OCI-LY7 (cell line): Measurements from ENCODE around the gene PLSCR2. TPM values are rescaled to one million over a fixed set of nuclear protein-coding genes. Genes with fewer than 3 reads are reported as not detected.
"Not testable (repeated sequence)": the region's sequence is repeated elsewhere in the genome, so short reads cannot be mapped to it uniquely, and the experiment has no call there.

Experiments
- BruUV-seq: library from RNA; stranded (reverse); fragments of 400-500 nt; replicated peaks from 2 replicates; lab custom pipeline; 2021; lab: Mats Ljungman, UMichigan
- CTCF ChIA-PET: fragments of 300-600 bp; sonication (Branson Sonifier 250); formaldehyde crosslinking; loops from one replicate; lab custom pipeline; 2022; ENCODE audit warnings: antibody characterized with exemption; ENCODE audit not compliant: unreplicated experiment; lab: Charles Lee
- POLR2A ChIA-PET: fragments of 300-600 bp; sonication (Branson Sonifier 250); formaldehyde crosslinking; loops from one replicate; lab custom pipeline; 2022; ENCODE audit warnings: antibody characterized with exemption; lab: Charles Lee
- DNase-seq: peaks from one replicate; pipeline ENCODE4 v3.0.0-alpha.2; 2015; ENCODE audit warnings: low spot score
- H2AFZ ChIP-seq: fragments of 200-600 bp; sonication (generic), shearing (Covaris generic); 2 replicates; pipeline ENCODE4 v1.6.1; 2014; ENCODE audit warnings: mild to moderate bottlenecking, antibody characterized with exemption, low read length, moderate library complexity
- H3K27ac ChIP-seq: fragments of 200-600 bp; sonication (generic); 2 replicates; pipeline ENCODE4 v1.5.1; 2014; ENCODE audit warnings: mixed run types, low read depth, mild to moderate bottlenecking, moderate library complexity, low read length, inconsistent platforms; ENCODE audit not compliant: poor library complexity, severe bottlenecking
- H3K36me3 ChIP-seq: fragments of 200-600 bp; sonication (generic); 2 replicates; pipeline ENCODE4 v1.6.1; 2014; ENCODE audit warnings: mild to moderate bottlenecking, antibody characterized with exemption, low read length, moderate library complexity, mixed read lengths; ENCODE audit not compliant: insufficient read depth
- H3K4me1 ChIP-seq: fragments of 200-600 bp; sonication (generic); 2 replicates; pipeline ENCODE4 v1.5.1; 2014; ENCODE audit warnings: mild to moderate bottlenecking, low read length; ENCODE audit not compliant: insufficient read depth, poor library complexity, severe bottlenecking
- H3K4me2 ChIP-seq: fragments of 200-600 bp; sonication (generic); 2 replicates; pipeline ENCODE4 v1.6.1; 2014; ENCODE audit warnings: mild to moderate bottlenecking, low read length
- H3K4me3 ChIP-seq: fragments of 200-600 bp; sonication (generic); 2 replicates; pipeline ENCODE4 v1.5.1; 2014; ENCODE audit warnings: mild to moderate bottlenecking, low read depth, low read length; ENCODE audit not compliant: poor library complexity, severe bottlenecking
- H3K79me2 ChIP-seq: fragments of 200-600 bp; sonication (generic); 2 replicates; pipeline ENCODE4 v1.6.1; 2016; ENCODE audit warnings: low read depth, mild to moderate bottlenecking, low read length, moderate library complexity, mixed read lengths; ENCODE audit not compliant: insufficient read depth
- H3K9me2 ChIP-seq: fragments of 200-600 bp; sonication (generic); 2 replicates; pipeline ENCODE4 v1.6.1; 2016; ENCODE audit warnings: mild to moderate bottlenecking, low read length, mixed read lengths; ENCODE audit not compliant: insufficient read depth
- H3K9me3 ChIP-seq: fragments of 200-600 bp; sonication (generic); 2 replicates; pipeline ENCODE4 v1.6.1; 2014; ENCODE audit warnings: mild to moderate bottlenecking, mixed run types, low read length, mixed read lengths
- H4K20me1 ChIP-seq: fragments of 200-600 bp; sonication (generic); 2 replicates; pipeline ENCODE4 v1.6.1; 2014; ENCODE audit warnings: mild to moderate bottlenecking, antibody characterized with exemption, low read length, moderate library complexity, mixed read lengths; ENCODE audit not compliant: insufficient read depth
- CTCF ChIP-seq: fragments of 200-600 bp; sonication (generic); conservative IDR thresholded peaks from 2 replicates; pipeline ENCODE4 v1.5.1; 2014; ENCODE audit warnings: mild to moderate bottlenecking, antibody characterized with exemption, low read length, moderate library complexity, mixed read lengths
- EZH2phosphoT487 ChIP-seq: fragments of 200-600 bp; sonication (generic); IDR thresholded peaks from 2 replicates; pipeline ENCODE4 v1.6.1; 2018; ENCODE audit warnings: low read depth, borderline replicate concordance, mild to moderate bottlenecking, mixed run types, antibody characterized with exemption, low read length, moderate library complexity, mixed read lengths
- intact Hi-C: fragments of 100-400 bp; cut with micrococcal nuclease; formaldehyde crosslinking; loops from one replicate; pipeline ENCODE4 v1.10.0; 2022; ENCODE audit not compliant: unreplicated experiment
- total RNA-seq, 2 experiments: library from RNA; depleted of rRNA in 1 of 2; stranded (reverse); fragments of >200 nt in 1 of 2; shearing (Covaris generic) in 1 of 2; gene quantifications; 2 replicates each; pipeline ENCODE4 v1.2.3, GENCODE V29; 2014 to 2022

The PLSCR2 gene
- total RNA-seq, 2 experiments from 2014 or later = not detected

- ChIA-PET CTCF (no interaction called here), POLR2A (no interaction called here)
- H3K4me1 ChIP-seq = no peaks in the 10 kb centered on the region
- TF ChIP-seq EZH2phosphoT487 = no peak
- no peak for TF ChIP-seq CTCF
- no peak for DNase-seq
- no peak overlapping the region for H3K27ac ChIP-seq
- BruUV-seq = no TSS peak
- no peak overlapping the region for H3K4me3 ChIP-seq
- no peak overlapping the region for H2AFZ ChIP-seq
- no peaks in the 10 kb centered on the region for H4K20me1 ChIP-seq
- intact Hi-C loops = no loop called here
- no peaks in the 10 kb centered on the region for H3K79me2 ChIP-seq
- H3K9me3 ChIP-seq = no peaks in the 10 kb centered on the region
- H3K9me2 ChIP-seq = no peaks in the 10 kb centered on the region
- no peak overlapping the region for H3K4me2 ChIP-seq
- H3K36me3 ChIP-seq = no peaks in the 10 kb centered on the region
Observed at GRCh38 chr3:146498002-146498736, 28.8 kb upstream of the PLSCR2 start.

- H3K4me1 ChIP-seq, DNase-seq, H3K79me2 ChIP-seq, H3K4me2 ChIP-seq, POLR2A ChIA-PET, H3K9me2 ChIP-seq, intact Hi-C loops, H3K36me3 ChIP-seq, H3K4me3 ChIP-seq, BruUV-seq, CTCF ChIA-PET, H2AFZ ChIP-seq, H3K27ac ChIP-seq, H4K20me1 ChIP-seq, H3K9me3 ChIP-seq: not testable (repeated sequence)
Observed at GRCh38 chr3:146497145-146497843, 27.9 kb upstream of the PLSCR2 start.

GRCh38 chr3:146496726-146497125 is 27.4 kb upstream of the PLSCR2 start:
- H3K9me2 ChIP-seq = no peaks in the 10 kb centered on the region
- H3K4me1 ChIP-seq = no peaks in the 10 kb centered on the region
- no peaks in the 10 kb centered on the region for H3K36me3 ChIP-seq
- no peak overlapping the region for H3K27ac ChIP-seq
- intact Hi-C loops = no loop called here
- H4K20me1 ChIP-seq = no peaks in the 10 kb centered on the region
- BruUV-seq = no TSS peak
- no peak overlapping the region for H3K4me2 ChIP-seq
- H3K9me3 ChIP-seq = no peaks in the 10 kb centered on the region
- no peak for DNase-seq
- no peaks in the 10 kb centered on the region for H3K79me2 ChIP-seq
- no peak for TF ChIP-seq EZH2phosphoT487
- no peak for TF ChIP-seq CTCF
- no peak overlapping the region for H3K4me3 ChIP-seq
- POLR2A ChIA-PET = interaction anchor here (0.7 kb wide), 2 partner anchors 137 to 252 kb away, joined by 3 to 4 read pairs; no protein-coding TSS in a partner anchor
- CTCF ChIA-PET = no interaction called here
- H2AFZ ChIP-seq = no peak overlapping the region
